HG03196 (cell line): ENCODE data around the gene ZNF316.
"Not testable (repeated sequence)": the region's sequence is repeated elsewhere in the genome, so short reads cannot be mapped to it uniquely, and the experiment has no call there.

Source experiments
- ATAC-seq: cut with Tn5 transposase; IDR thresholded peaks from one replicate; pipeline ENCODE4 v1.9.1; 2021; ENCODE audit not compliant: unreplicated experiment

Gene ZNF316

DNA sequence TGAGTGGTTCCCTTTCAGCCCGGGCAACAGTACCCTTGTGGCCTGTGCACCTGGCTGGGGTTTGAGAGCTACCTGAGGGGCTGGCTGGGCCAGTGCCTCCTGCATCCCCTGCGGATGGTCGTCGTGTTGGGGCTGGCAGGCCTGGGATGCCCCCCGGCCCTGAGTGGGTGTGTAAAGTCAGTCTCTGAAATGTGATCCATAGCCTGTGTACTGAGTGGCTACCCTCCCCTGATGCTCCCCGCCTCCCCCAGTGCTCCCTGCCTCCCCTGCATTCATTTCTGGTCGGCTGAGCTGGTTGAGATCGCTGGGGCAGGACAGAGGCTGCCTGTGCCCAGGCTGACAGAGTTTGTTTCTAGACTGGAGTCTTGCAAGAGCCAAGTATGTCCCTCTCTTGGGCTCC lies 9.3 kb downstream of the ZNF316 start:
- no peak for ATAC-seq

- ATAC-seq: no peak
These were observed 10.0 kb downstream of the ZNF316 start for GRCh38 chr7:6647080-6647479.

GRCh38 chr7:6647541-6647940 lies 10.4 kb downstream of the ZNF316 start:
- no peak for ATAC-seq

DNA sequence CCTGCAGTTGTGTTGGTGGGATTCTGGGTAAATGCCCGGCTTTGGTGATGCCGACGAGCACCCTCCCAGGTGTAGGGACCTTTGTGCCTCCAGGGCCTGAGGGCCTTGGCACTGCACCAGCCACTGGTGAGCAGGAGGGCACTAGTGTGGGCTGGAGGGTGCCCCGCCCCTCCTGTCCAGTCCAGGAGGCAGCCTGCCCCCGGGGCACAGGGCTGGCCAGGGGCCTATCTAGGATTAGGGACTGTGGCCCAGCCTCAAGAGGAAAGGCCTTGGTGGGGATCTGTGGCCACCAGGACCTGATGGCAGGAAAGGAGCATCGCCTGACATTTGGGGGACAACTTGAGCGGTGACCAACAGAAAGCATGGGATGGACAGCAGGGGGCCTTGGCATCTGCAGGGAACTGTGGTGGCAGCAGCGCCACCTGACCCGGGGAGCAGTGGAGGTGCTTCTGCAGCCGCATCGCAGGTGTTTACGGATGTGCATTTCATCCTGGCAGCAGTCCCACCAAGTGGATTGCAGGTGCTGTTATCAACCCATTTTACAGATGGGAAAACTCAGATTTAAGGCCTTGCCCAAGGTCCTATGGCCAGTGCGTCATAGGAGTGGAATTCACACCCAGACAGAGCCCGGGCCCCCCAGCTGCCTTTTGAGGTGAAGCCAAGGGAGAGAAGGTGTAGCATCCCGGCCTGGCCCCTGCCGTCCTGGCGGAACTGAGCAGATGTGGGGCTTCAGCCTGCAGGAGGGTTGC lies 11.1 kb downstream of the ZNF316 start:
- ATAC-seq: no peak

DNA sequence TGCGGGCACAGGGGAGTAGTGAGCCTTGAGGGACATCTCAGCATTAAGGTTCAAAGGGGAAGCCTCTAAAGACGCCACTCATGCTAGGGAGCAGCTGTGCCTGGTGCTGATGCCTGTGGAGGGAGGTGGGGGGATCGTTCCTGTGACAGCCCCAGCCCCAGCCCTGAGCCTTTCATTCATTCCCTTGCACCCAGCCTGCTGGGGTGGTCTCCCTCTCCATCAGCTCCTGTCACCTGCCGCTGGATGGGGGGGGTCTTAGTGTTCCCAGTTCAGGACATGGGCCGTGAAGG lies 11.6 kb downstream of the ZNF316 start:
- no peak for ATAC-seq

GRCh38 chr7:6649241-6649961 lies 12.3 kb downstream of the ZNF316 start:
- no peak for ATAC-seq

- ATAC-seq: no peak
These were observed 13.0 kb downstream of the ZNF316 start for GRCh38 chr7:6650086-6650485.

GRCh38 chr7:6650521-6651011 lies 13.4 kb downstream of the ZNF316 start:
- ATAC-seq: no peak

GRCh38 chr7:6651851-6652445 lies 14.8 kb downstream of the ZNF316 start:
- ATAC-seq: no peak

GRCh38 chr7:6652446-6653011 lies 15.4 kb downstream of the ZNF316 start:
- ATAC-seq: no peak

DNA sequence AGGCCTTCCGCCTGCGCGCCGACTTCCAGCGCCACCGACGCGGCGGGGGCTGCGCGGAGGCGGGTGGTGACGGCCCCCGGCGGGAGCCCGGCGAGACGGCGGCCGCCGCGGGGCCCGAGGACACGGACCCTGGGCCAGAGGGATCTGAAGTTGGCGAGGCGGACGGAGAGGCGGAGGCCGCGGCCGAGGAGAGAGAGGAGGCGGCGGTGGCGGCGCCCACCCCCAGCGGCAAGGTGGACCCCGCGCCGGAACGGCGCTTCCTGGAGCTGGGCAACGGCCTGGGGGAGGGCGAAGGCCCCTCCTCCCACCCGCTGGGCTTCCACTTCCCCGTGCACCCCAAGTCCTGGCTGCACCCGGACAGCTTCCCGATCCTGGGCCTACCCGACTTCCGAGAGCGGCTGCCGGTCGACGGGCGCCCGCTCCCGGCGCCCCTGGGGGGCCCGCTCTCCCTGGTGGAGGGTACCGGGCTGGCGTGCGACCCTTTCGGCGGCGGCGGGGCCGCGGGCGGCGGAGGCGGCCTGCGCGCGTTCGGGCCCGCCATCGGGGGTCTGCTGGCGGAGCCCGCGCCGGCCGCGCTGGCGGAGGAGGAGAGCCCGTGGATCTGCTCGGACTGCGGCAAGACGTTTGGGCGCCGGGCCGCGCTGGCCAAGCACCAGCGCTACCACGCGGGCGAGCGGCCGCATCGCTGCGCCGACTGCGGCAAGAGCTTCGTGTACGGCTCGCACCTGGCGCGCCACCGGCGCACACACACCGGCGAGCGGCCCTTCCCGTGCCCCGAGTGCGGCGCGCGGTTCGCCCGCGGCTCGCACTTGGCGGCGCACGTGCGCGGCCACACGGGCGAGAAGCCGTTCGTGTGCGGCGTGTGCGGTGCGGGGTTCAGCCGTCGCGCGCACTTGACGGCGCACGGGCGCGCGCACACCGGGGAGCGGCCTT lies 16.2 kb downstream of the ZNF316 start:
- ATAC-seq: no peak

DNA sequence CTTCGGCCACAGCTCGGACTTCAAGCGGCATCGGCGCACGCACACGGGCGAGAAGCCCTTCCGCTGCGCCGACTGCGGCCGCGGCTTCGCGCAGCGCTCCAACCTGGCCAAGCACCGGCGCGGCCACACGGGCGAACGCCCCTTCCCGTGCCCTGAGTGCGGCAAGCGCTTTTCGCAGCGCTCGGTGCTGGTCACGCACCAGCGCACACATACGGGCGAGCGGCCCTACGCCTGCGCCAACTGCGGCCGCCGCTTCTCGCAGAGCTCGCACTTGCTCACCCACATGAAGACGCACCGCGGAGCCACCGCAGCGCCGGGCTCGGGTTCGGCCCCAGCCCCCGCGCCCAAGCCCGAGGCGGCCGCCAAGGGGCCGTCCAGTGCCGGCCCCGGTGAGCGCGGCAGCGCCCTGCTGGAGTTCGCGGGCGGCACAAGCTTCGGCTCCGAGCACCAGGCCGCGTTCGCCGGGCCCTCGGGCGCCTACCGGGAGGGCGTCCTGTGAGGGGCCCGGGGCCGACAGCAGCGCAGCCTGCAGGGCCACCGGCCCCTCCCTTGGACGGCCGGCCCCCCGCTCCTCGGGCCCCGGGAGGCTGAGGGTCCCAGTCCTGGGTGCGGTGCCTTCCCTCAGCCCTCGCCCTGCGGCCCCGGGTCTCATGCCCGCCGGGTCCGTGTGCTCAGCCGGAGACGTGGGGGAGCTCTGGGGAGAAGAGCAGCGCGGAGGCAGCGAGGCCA lies 17.2 kb downstream of the ZNF316 start:
- no peak for ATAC-seq

- no peak for ATAC-seq
These were observed 17.9 kb downstream of the ZNF316 start for GRCh38 chr7:6654842-6655610.

GRCh38 chr7:6655636-6656385 lies 18.7 kb downstream of the ZNF316 start:
- no peak for ATAC-seq

DNA sequence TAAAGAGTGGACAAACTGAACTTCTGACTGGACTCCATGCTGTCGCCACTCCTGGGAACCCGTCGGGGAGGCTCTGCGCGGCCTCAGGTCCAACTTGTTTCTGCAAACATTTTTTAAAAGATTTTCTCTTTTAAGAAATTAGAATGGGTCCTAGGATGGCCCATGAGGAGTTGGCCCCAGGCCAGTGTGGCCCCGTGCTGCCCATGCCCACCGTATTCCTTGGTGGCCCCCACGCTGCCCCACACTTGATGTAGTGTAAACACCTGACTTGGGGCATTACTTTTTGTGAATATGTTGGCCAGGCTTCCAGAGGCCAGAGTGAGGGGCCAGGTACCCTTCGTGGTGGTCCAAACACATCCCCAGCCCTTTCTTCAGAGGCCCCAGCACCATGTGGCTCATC lies 19.3 kb downstream of the ZNF316 start:
- no peak for ATAC-seq

DNA sequence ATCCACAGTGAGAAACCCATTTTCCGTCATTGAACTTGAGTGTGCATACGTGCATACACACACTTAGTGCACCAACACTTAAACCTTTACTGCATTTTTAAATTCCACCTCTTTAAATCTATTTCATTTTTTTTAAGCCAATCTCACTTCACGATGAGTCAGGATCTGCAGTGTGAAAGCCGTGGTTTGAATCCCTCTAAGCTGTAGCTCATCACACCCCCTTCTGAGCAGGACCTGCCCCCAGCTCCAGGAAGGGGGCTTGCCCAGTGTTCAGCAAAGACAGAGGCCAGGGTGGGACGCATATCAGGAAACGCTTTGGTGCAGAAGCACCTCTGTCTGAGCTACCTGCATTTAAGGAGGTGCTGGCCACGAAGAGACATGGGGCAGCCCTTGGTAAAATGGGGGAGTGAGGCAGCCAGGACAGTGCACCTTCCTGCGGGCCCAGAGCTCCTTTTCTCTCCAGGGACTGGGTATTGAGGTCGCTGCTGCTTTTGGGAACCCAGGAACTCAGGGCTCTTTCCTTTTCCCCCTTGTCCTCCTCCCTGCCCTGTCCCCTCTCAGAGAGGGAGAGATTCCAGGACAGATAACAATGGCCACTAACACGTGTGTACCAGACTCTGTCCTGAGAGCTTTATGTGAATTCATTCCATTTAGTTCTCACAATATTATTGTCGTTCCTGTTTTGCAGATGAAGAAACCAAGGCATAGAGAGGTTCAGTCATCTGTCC lies 21.7 kb downstream of the ZNF316 start:
- no peak for ATAC-seq

DNA sequence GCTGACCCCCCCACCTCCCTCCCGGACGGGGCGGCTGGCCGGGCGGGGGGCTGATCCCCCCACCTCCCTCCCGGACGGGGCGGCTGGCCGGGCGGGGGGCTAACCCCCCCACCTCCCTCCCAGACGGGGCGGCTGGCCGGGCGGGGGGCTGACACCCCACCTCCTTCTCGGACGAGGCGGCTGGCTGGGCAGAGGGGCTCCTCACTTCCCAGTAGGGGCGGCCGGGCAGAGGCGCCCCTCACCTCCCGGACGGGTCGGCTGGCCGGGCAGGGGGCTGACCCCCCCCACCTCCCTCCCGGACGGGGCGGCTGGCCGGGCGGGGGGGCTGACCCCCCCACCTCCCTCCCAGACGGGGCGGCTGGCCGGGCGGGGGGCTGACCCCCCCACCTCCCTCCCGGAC lies 33.7 kb downstream of the ZNF316 start:
- not testable (repeated sequence) for ATAC-seq

- no peak for ATAC-seq
These were observed 38.8 kb downstream of the ZNF316 start for GRCh38 chr7:6675807-6676405.
